PFSK-1 (cell line): ENCODE measurements around the gene ETV5.
A peak's percentile ranks its signal among the peaks of the same experiment; 100 is the strongest.

Source experiments
- FOXP2 ChIP-seq: optimal IDR thresholded peaks from 2 replicates; pipeline ENCODE3; 2011; ENCODE audit warnings: borderline replicate concordance, control low read depth, inconsistent platforms; ENCODE audit not compliant: insufficient read depth; ENCODE audit errors: extremely low read length, extremely low read depth
- POLR2AphosphoS5 ChIP-seq: IDR thresholded peaks from 2 replicates; pipeline ENCODE4 v1.6.1; 2012; ENCODE audit warnings: low read depth, mild to moderate bottlenecking, control low read depth, low read length, moderate library complexity
- REST ChIP-seq, 2 experiments: IDR thresholded peaks; 2 replicates each; pipeline versions ENCODE4 v1.6.1 to v1.8.0; 2011 to 2012; ENCODE audit warnings: low read depth in 2 of 2, low read length in 2 of 2, control low read depth in 1 of 2, inconsistent platforms in 1 of 2, mild to moderate bottlenecking in 1 of 2, moderate library complexity in 1 of 2; ENCODE audit not compliant: insufficient read depth in 1 of 2
- SIN3A ChIP-seq: IDR thresholded peaks from 2 replicates; pipeline ENCODE4 v1.6.1; 2012; ENCODE audit warnings: mild to moderate bottlenecking, low read length, moderate library complexity, borderline replicate concordance; ENCODE audit not compliant: insufficient read depth
- TAF1 ChIP-seq: IDR thresholded peaks from 2 replicates; pipeline ENCODE4 v1.6.1; 2012; ENCODE audit warnings: low read length, control low read depth, borderline replicate concordance; ENCODE audit not compliant: insufficient read depth

The ETV5 gene

GRCh38 chr3:186094696-186095425 is 14.0 kb downstream of the ETV5 start:
- TF ChIP-seq POLR2AphosphoS5, result no peak; the same call in 1 of the 2 replicates
- no peak for TF ChIP-seq SIN3A
- no peak for TF ChIP-seq FOXP2
- TF ChIP-seq REST (IDR thresholded peaks at IDR 0.05; ENCODE audit: insufficient read depth in 1 of 2, low read depth in 2 of 2, low read length in 2 of 2), result no peak
- TF ChIP-seq TAF1, result no peak

- TF ChIP-seq FOXP2, result no peak
- TF ChIP-seq REST (IDR thresholded peaks at IDR 0.05; ENCODE audit: insufficient read depth in 1 of 2, low read depth in 2 of 2, low read length in 2 of 2), result no peak
- no peak for TF ChIP-seq SIN3A
- no peak; the same call in 1 of the 2 replicates for TF ChIP-seq POLR2AphosphoS5
- no peak for TF ChIP-seq TAF1
These were observed 14.6 kb downstream of the ETV5 start for GRCh38 chr3:186094271-186094670.

GRCh38 chr3:186093271-186093900 is 15.5 kb downstream of the ETV5 start:
- TF ChIP-seq TAF1 (no peak), SIN3A (no peak), POLR2AphosphoS5 (no peak; the same call in 1 of the 2 replicates), FOXP2 (no peak), REST (IDR thresholded peaks at IDR 0.05; ENCODE audit: insufficient read depth in 1 of 2, low read depth in 2 of 2, low read length in 2 of 2) (no peak)

- TF ChIP-seq TAF1, result no peak
- peak; percentile 71 for TF ChIP-seq POLR2AphosphoS5
- no peak for TF ChIP-seq SIN3A
- TF ChIP-seq FOXP2, result no peak
These were observed 16.4 kb downstream of the ETV5 start for GRCh38 chr3:186092360-186093070.

GRCh38 chr3:186090901-186091300 is 18.0 kb downstream of the ETV5 start:
- TF ChIP-seq SIN3A (no peak), POLR2AphosphoS5 (peak; percentile 78)

- TF ChIP-seq SIN3A (no peak), FOXP2 (no peak), TAF1 (no peak), REST (IDR thresholded peaks at IDR 0.05; ENCODE audit: insufficient read depth in 1 of 2, low read depth in 2 of 2, low read length in 2 of 2) (no peak), POLR2AphosphoS5 (no peak; the same call in 1 of the 2 replicates)
These were observed 20.6 kb downstream of the ETV5 start for GRCh38 chr3:186088335-186088734.
